GM19023 (cell line): ENCODE data around the gene FBXW11.
"Not testable (repeated sequence)": the region's sequence is repeated elsewhere in the genome, so short reads cannot be mapped to it uniquely, and the experiment has no call there.

Experiments used
- ATAC-seq: cut with Tn5 transposase; IDR thresholded peaks from one replicate; pipeline ENCODE4 v1.9.1; 2021; ENCODE audit warnings: mild to moderate bottlenecking, moderate library complexity; ENCODE audit not compliant: unreplicated experiment

Gene FBXW11

GRCh38 chr5:171915700-171916099 lies 90.7 kb downstream of the FBXW11 start:
- not testable (repeated sequence) for ATAC-seq

- no peak for ATAC-seq
These were observed 91.6 kb downstream of the FBXW11 start for GRCh38 chr5:171914726-171915338.

GRCh38 chr5:171913987-171914273 lies 92.5 kb downstream of the FBXW11 start:
- ATAC-seq, result no peak

- ATAC-seq, result no peak
These were observed 95.3 kb downstream of the FBXW11 start for GRCh38 chr5:171911152-171911551.

- ATAC-seq, result no peak
These were observed 97.8 kb downstream of the FBXW11 start for GRCh38 chr5:171908638-171909037.

- ATAC-seq, result peak; percentile 66
These were observed 98.6 kb downstream of the FBXW11 start for GRCh38 chr5:171907725-171908343.

GRCh38 chr5:171906703-171907590 lies 99.5 kb downstream of the FBXW11 start:
- no peak for ATAC-seq

- no peak for ATAC-seq
These were observed 100.3 kb downstream of the FBXW11 start for GRCh38 chr5:171906066-171906570.

GRCh38 chr5:171904886-171905285 lies 101.6 kb downstream of the FBXW11 start:
- ATAC-seq, result no peak

- no peak for ATAC-seq
These were observed 104.7 kb downstream of the FBXW11 start for GRCh38 chr5:171901764-171902163.

- ATAC-seq, result no peak
These were observed 106.6 kb downstream of the FBXW11 start for GRCh38 chr5:171899792-171900191.

- ATAC-seq, result no peak
These were observed 107.6 kb downstream of the FBXW11 start for GRCh38 chr5:171898879-171899278.

GRCh38 chr5:171898386-171898785 lies 108.1 kb downstream of the FBXW11 start:
- no peak for ATAC-seq

GRCh38 chr5:171897231-171897630 lies 109.2 kb downstream of the FBXW11 start:
- no peak for ATAC-seq

GRCh38 chr5:171895081-171895480 lies 111.4 kb downstream of the FBXW11 start:
- ATAC-seq, result no peak

- no peak for ATAC-seq
These were observed 113.0 kb downstream of the FBXW11 start for GRCh38 chr5:171893290-171893886.

- ATAC-seq, result no peak
These were observed 114.8 kb downstream of the FBXW11 start for GRCh38 chr5:171891595-171891994.

- no peak for ATAC-seq
These were observed 115.3 kb downstream of the FBXW11 start for GRCh38 chr5:171891150-171891549.

- no peak for ATAC-seq
These were observed 118.4 kb downstream of the FBXW11 start for GRCh38 chr5:171888051-171888481.

GRCh38 chr5:171886037-171886436 lies 120.4 kb downstream of the FBXW11 start:
- not testable (repeated sequence) for ATAC-seq

- no peak for ATAC-seq
These were observed 124.3 kb downstream of the FBXW11 start for GRCh38 chr5:171882118-171882517.
